DND-41 (cell line): Measurements from ENCODE around the gene PTGS2.
"Not testable (repeated sequence)": the region's sequence is repeated elsewhere in the genome, so short reads cannot be mapped to it uniquely, and the experiment has no call there.

ENCODE experiments used
- ATAC-seq: fragments of 200-7000 bp; cut with Tn5 transposase; 3 replicates; pipeline ENCODE4 v1.9.1; 2021; ENCODE audit warnings: low read depth; ENCODE audit not compliant: insufficient read depth
- DNase-seq: peaks from one replicate; pipeline ENCODE4 v3.0.0-alpha.2; 2020
- H2AFZ ChIP-seq: 2 replicates; pipeline ENCODE4 v1.6.0; 2012; ENCODE audit warnings: low read depth, low read length
- H3K27ac ChIP-seq: 2 replicates; pipeline ENCODE4 v1.5.1; 2012; ENCODE audit warnings: low read length, inconsistent platforms
- H3K27me3 ChIP-seq: fragments of 200-600 bp; sonication (generic); 2 replicates; pipeline ENCODE4 v1.6.0; 2012; ENCODE audit warnings: low read length, mild to moderate bottlenecking, inconsistent platforms; ENCODE audit not compliant: insufficient read depth, poor library complexity
- H3K36me3 ChIP-seq: 2 replicates; pipeline ENCODE4 v1.5.1; 2012; ENCODE audit warnings: low read length, inconsistent platforms; ENCODE audit not compliant: insufficient read depth
- H3K4me1 ChIP-seq: 2 replicates; pipeline ENCODE4 v1.5.1; 2012; ENCODE audit warnings: mild to moderate bottlenecking, low read length; ENCODE audit not compliant: insufficient read depth
- H3K4me2 ChIP-seq: 2 replicates; pipeline ENCODE4 v1.6.0; 2012; ENCODE audit warnings: mild to moderate bottlenecking, moderate library complexity, low read length, inconsistent platforms; ENCODE audit not compliant: insufficient read depth
- H3K4me3 ChIP-seq, 2 experiments: fragments of 200-600 bp in 1 of 2; shearing (Covaris generic) in 1 of 2; 2 replicates each; pipeline ENCODE4 v1.5.1; 2012 to 2016; ENCODE audit warnings: inconsistent platforms in 2 of 2, low read length in 2 of 2, mild to moderate bottlenecking in 2 of 2, low read depth in 1 of 2, moderate library complexity in 1 of 2
- H3K79me2 ChIP-seq: 2 replicates; pipeline ENCODE4 v1.6.0; 2012; ENCODE audit warnings: low read length, inconsistent platforms; ENCODE audit not compliant: insufficient read depth
- H3K9ac ChIP-seq: 2 replicates; pipeline ENCODE4 v1.6.0; 2012; ENCODE audit warnings: low read depth, mild to moderate bottlenecking, inconsistent platforms, low read length, moderate library complexity
- H3K9me3 ChIP-seq: 2 replicates; pipeline ENCODE4 v1.5.1; 2012; ENCODE audit warnings: low read length, moderate library complexity, mild to moderate bottlenecking, inconsistent platforms; ENCODE audit not compliant: insufficient read depth, severe bottlenecking
- H4K20me1 ChIP-seq: 2 replicates; pipeline ENCODE4 v1.6.0; 2012; ENCODE audit warnings: low read length; ENCODE audit not compliant: insufficient read depth
- CTCF ChIP-seq: IDR thresholded peaks from 2 replicates; pipeline ENCODE4 v1.5.1; 2012; ENCODE audit warnings: borderline replicate concordance, low read length, moderate library complexity, mild to moderate bottlenecking; ENCODE audit not compliant: poor library complexity, severe bottlenecking; ENCODE audit errors: extremely low read depth
- EZH2 ChIP-seq: IDR thresholded peaks from 3 replicates; pipeline ENCODE4 v1.6.1; 2012; ENCODE audit warnings: borderline replicate concordance, low read depth, mild to moderate bottlenecking, moderate library complexity, low read length, inconsistent platforms; ENCODE audit not compliant: severe bottlenecking

PTGS2 gene

GRCh38 chr1:186670297-186671135 lies 9.7 kb downstream of the PTGS2 start:
- TF ChIP-seq EZH2 = no peak
- TF ChIP-seq CTCF = no peak
- no peaks in the 10 kb centered on the region for H3K4me1 ChIP-seq
- H3K4me3 ChIP-seq = no peak overlapping the region
- no peak overlapping the region for H2AFZ ChIP-seq
- DNase-seq (no peak), ATAC-seq (no peak)
- H3K9ac ChIP-seq = no peak overlapping the region
- no peaks in the 10 kb centered on the region for H3K27me3 ChIP-seq
- no peaks in the 10 kb centered on the region for H3K36me3 ChIP-seq
- no peaks in the 10 kb centered on the region for H3K9me3 ChIP-seq
- no peaks in the 10 kb centered on the region for H3K79me2 ChIP-seq
- no peak overlapping the region for H3K4me2 ChIP-seq
- no peaks in the 10 kb centered on the region for H4K20me1 ChIP-seq
- no peak overlapping the region for H3K27ac ChIP-seq

- H2AFZ ChIP-seq, H3K4me3 ChIP-seq, H4K20me1 ChIP-seq, H3K9ac ChIP-seq, ATAC-seq, H3K4me2 ChIP-seq, H3K79me2 ChIP-seq, H3K9me3 ChIP-seq, H3K36me3 ChIP-seq, H3K27ac ChIP-seq, DNase-seq, H3K4me1 ChIP-seq, H3K27me3 ChIP-seq: not testable (repeated sequence)
Measured at GRCh38 chr1:186669784-186670183, 10.4 kb downstream of the PTGS2 start.

- not testable (repeated sequence) for H3K4me2 ChIP-seq, H3K9me3 ChIP-seq, H3K4me1 ChIP-seq, DNase-seq, H2AFZ ChIP-seq, ATAC-seq, H3K27ac ChIP-seq, H4K20me1 ChIP-seq, H3K9ac ChIP-seq, H3K79me2 ChIP-seq, H3K36me3 ChIP-seq, H3K27me3 ChIP-seq, H3K4me3 ChIP-seq
Measured at GRCh38 chr1:186664217-186664616, 16.0 kb downstream of the PTGS2 start.

GRCh38 chr1:186662752-186663151 lies 17.5 kb downstream of the PTGS2 start:
- Histone ChIP-seq H3K27me3 (peaks cover 4% of the 10 kb centered on the region), H3K9me3 (no peaks in the 10 kb centered on the region), H3K4me2 (no peak overlapping the region), H3K36me3 (no peaks in the 10 kb centered on the region), H3K9ac (no peak overlapping the region), H4K20me1 (no peaks in the 10 kb centered on the region), H3K4me1 (no peaks in the 10 kb centered on the region), H2AFZ (no peak overlapping the region), H3K4me3 (no peak overlapping the region), H3K79me2 (no peaks in the 10 kb centered on the region), H3K27ac (no peak overlapping the region)
- DNase-seq = no peak
- TF ChIP-seq EZH2 = no peak
- no peak for TF ChIP-seq CTCF
- no peak for ATAC-seq
